ENCODE data around the gene LSS. TPM values are rescaled to one million over a fixed set of nuclear protein-coding genes. Genes with fewer than 3 reads are reported as not detected.
"Not testable (repeated sequence)": the region's sequence is repeated elsewhere in the genome, so short reads cannot be mapped to it uniquely, and the experiment has no call there.

The LSS gene
- total RNA-seq, 1 donor from 2014 or later, result 92.0 TPM

- TF ChIP-seq CTCF (IDR thresholded peaks at IDR 0.05), result no peak
- peaks cover 3% of the 10 kb centered on the region for H3K36me3 Mint-ChIP-seq (ENCODE audit: unreplicated experiment)
- no peak overlapping the region for H3K27ac Mint-ChIP-seq (ENCODE audit: unreplicated experiment)
- H3K4me3 Mint-ChIP-seq (ENCODE audit: unreplicated experiment), result no peak overlapping the region
- H3K9me3 Mint-ChIP-seq (ENCODE audit: unreplicated experiment), result no peaks in the 10 kb centered on the region
- H3K27me3 Mint-ChIP-seq (ENCODE audit: unreplicated experiment), result peaks cover 11% of the 10 kb centered on the region
- H3K4me1 Mint-ChIP-seq (ENCODE audit: unreplicated experiment), result peaks cover 11% of the 10 kb centered on the region
- DNase-seq (ENCODE audit: extremely low spot score, unreplicated experiment), result no peak
Observed at GRCh38 chr21:46142582-46143473, 85.7 kb downstream of the LSS start.

- no peak for TF ChIP-seq CTCF (IDR thresholded peaks at IDR 0.05)
- no peak overlapping the region for H3K4me3 Mint-ChIP-seq (ENCODE audit: unreplicated experiment)
- H3K9me3 Mint-ChIP-seq (ENCODE audit: unreplicated experiment), result no peaks in the 10 kb centered on the region
- peaks cover 3% of the 10 kb centered on the region for H3K36me3 Mint-ChIP-seq (ENCODE audit: unreplicated experiment)
- no peak for DNase-seq (ENCODE audit: extremely low spot score, unreplicated experiment)
- no peak overlapping the region for H3K27ac Mint-ChIP-seq (ENCODE audit: unreplicated experiment)
- H3K4me1 Mint-ChIP-seq (ENCODE audit: unreplicated experiment), result peaks cover 11% of the 10 kb centered on the region
- H3K27me3 Mint-ChIP-seq (ENCODE audit: unreplicated experiment), result peaks cover 11% of the 10 kb centered on the region
Observed at GRCh38 chr21:46141767-46142581, 86.6 kb downstream of the LSS start.

- H3K4me3 Mint-ChIP-seq (ENCODE audit: unreplicated experiment); H3K27ac Mint-ChIP-seq (ENCODE audit: unreplicated experiment); DNase-seq (ENCODE audit: extremely low spot score, unreplicated experiment); H3K9me3 Mint-ChIP-seq (ENCODE audit: unreplicated experiment); H3K36me3 Mint-ChIP-seq (ENCODE audit: unreplicated experiment): not testable (repeated sequence)
- Mint-ChIP-seq H3K4me1 (ENCODE audit: unreplicated experiment) (peaks cover 11% of the 10 kb centered on the region), H3K27me3 (ENCODE audit: unreplicated experiment) (peaks cover 11% of the 10 kb centered on the region)
Observed at GRCh38 chr21:46140352-46141003, 88.1 kb downstream of the LSS start.

GRCh38 chr21:46139686-46140085 lies 88.9 kb downstream of the LSS start:
- H3K27ac Mint-ChIP-seq (ENCODE audit: unreplicated experiment), result no peak overlapping the region
- DNase-seq (ENCODE audit: extremely low spot score, unreplicated experiment), result no peak
- no peaks in the 10 kb centered on the region for H3K9me3 Mint-ChIP-seq (ENCODE audit: unreplicated experiment)
- peaks cover 3% of the 10 kb centered on the region for H3K36me3 Mint-ChIP-seq (ENCODE audit: unreplicated experiment)
- TF ChIP-seq CTCF (IDR thresholded peaks at IDR 0.05), result no peak
- no peak overlapping the region for H3K4me3 Mint-ChIP-seq (ENCODE audit: unreplicated experiment)
- H3K4me1 Mint-ChIP-seq (ENCODE audit: unreplicated experiment), result peaks cover 9% of the 10 kb centered on the region
- peaks cover 11% of the 10 kb centered on the region for H3K27me3 Mint-ChIP-seq (ENCODE audit: unreplicated experiment)

GRCh38 chr21:46138383-46138970 lies 90.1 kb downstream of the LSS start:
- Mint-ChIP-seq H3K4me3 (ENCODE audit: unreplicated experiment) (no peak overlapping the region), H3K36me3 (ENCODE audit: unreplicated experiment) (peaks cover 3% of the 10 kb centered on the region), H3K4me1 (ENCODE audit: unreplicated experiment) (peaks cover 1% of the 10 kb centered on the region), H3K27ac (ENCODE audit: unreplicated experiment) (no peak overlapping the region), H3K27me3 (ENCODE audit: unreplicated experiment) (peaks cover 11% of the 10 kb centered on the region), H3K9me3 (ENCODE audit: unreplicated experiment) (no peaks in the 10 kb centered on the region)
- DNase-seq (ENCODE audit: extremely low spot score, unreplicated experiment), result no peak
- TF ChIP-seq CTCF (IDR thresholded peaks at IDR 0.05), result no peak
